22Rv1 (cell line): ENCODE data around the gene WNT8A.

Experiments used
- CTCF ChIP-seq: fragments of 450-650 bp; IDR thresholded peaks from 2 replicates; pipeline ENCODE4 v1.5.1; 2017; ENCODE audit warnings: mild to moderate bottlenecking
- ZFX ChIP-seq: fragments of 450-650 bp; IDR thresholded peaks from 2 replicates; pipeline ENCODE4 v1.6.1; 2017; ENCODE audit warnings: antibody characterized with exemption, borderline replicate concordance

DNA sequence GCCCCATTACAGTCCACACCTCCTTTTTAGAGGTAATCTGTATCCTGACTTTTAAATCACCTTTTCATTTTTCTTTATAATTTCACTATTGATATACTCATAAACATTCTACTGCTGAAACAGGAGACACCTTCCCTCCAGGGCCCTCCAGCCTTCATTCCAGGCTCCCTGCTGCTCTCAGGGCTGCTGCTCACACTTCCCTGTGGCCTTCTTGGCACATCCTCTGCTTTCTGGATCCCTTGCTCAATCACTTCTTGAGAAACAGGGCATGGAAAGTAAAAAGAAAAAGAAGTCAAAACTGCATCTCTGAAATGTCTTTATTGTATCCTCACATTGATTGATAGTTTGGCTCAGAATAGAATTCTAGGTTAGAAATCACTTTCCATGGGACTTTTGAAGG is 19.3 kb upstream of the WNT8A start:
- TF ChIP-seq CTCF (no peak), ZFX (no peak)
